Right lobe of liver (tissue), 6 donors: ENCODE results near the gene STK10. TPM values are rescaled to one million over a fixed set of nuclear protein-coding genes. Genes with fewer than 3 reads are reported as not detected.
A peak's percentile ranks its signal among the peaks of the same experiment; 100 is the strongest.

Source experiments
- ATAC-seq, 4 donors: fragments of 200-7000 bp; cut with Tn5 transposase; one replicate each; pipeline ENCODE4 v1.9.1; 2020; ENCODE audit warnings: mild to moderate bottlenecking in 4 of 4, moderate library complexity in 4 of 4
- DNase-seq, 3 donors: peaks; one replicate each; pipeline ENCODE4 v3.0.0-alpha.2; 2020
- H3K27ac ChIP-seq, 3 donors: fragments of 200-600 bp; one replicate each; pipeline ENCODE4 v1.8.0; 2022
- H3K27me3 ChIP-seq, 2 donors: fragments of 200-600 bp; one replicate each; pipeline ENCODE4 v1.8.0; 2022
- H3K36me3 ChIP-seq, 4 donors: fragments of 200-600 bp; sonication (generic) in 1 of 4; one replicate each; pipeline versions ENCODE4 v1.5.1 to v1.8.0; 2017 to 2022; ENCODE audit warnings: control low read depth in 1 of 4
- H3K4me1 ChIP-seq, 4 donors: fragments of 200-600 bp; sonication (generic) in 1 of 4; one replicate each; pipeline versions ENCODE4 v1.5.1 to v1.8.0; 2017 to 2022; ENCODE audit warnings: control low read depth in 1 of 4
- H3K4me3 ChIP-seq, 3 donors: fragments of 200-600 bp; one replicate each; pipeline ENCODE4 v1.8.0; 2022
- H3K9me3 ChIP-seq, 4 donors: fragments of 200-600 bp; sonication (generic) in 1 of 4; one replicate each; pipeline versions ENCODE4 v1.5.1 to v1.8.0; 2017 to 2022; ENCODE audit warnings: control low read depth in 1 of 4
- CTCF ChIP-seq, 4 donors: fragments of 200-600 bp in 3 of 4; fragments of 450-650 bp in 1 of 4; IDR thresholded peaks; one replicate each; pipeline versions ENCODE4 v1.5.1 to v1.8.0; 2016 to 2022; ENCODE audit warnings: antibody characterized with exemption in 4 of 4, mild to moderate bottlenecking in 2 of 4
- POLR2A ChIP-seq: fragments of 450-650 bp; IDR thresholded peaks from one replicate; pipeline ENCODE4 v1.6.1; 2017; ENCODE audit warnings: antibody characterized with exemption, mild to moderate bottlenecking
- WGBS: methylation state at CpG from one replicate; pipeline ENCODE4 v1.1.6; 2018; ENCODE audit warnings: low coverage, low lambda C conversion rate; ENCODE audit not compliant: insufficient coverage; ENCODE audit errors: missing lambda C conversion rate; 5-methylcytosine and 5-hydroxymethylcytosine counted together
- intact Hi-C, 2 donors: fragments of 100-400 bp; cut with DNase I; formaldehyde crosslinking; loops; one replicate each; pipeline versions ENCODE4 v1.11.2 to v1.14.1; 2022
- total RNA-seq, 6 experiments: library from RNA; depleted of rRNA in 2 of 6; stranded (reverse); fragments of >200 nt in 2 of 6; fragmentation: NEBNext Ultra II Directional in 3 of 6; extraction: Animal tissue kit (Norgen Biotek cat#: 25700) in 3 of 6; gene quantifications; one replicate each; pipeline versions ENCODE4 v1.1.0 to v1.2.4, GENCODE V29; 2016 to 2023
- donor health status: DM: no; HTN: yes; CAD: no.
- donor health status: DM: no; HTN: no; CAD: no.
- donor health status: DM: no; HTN: no; CAD: no.
- donor health status: DM: no; HTN: yes; CAD: no.
- donor health status: DM: no; HTN: yes; CAD: no.

Gene STK10
- total RNA-seq, 6 experiments from 2014 or later = 6.9 to 27.4 (median 9.0) TPM

- no peak for TF ChIP-seq POLR2A
- no peak for TF ChIP-seq CTCF (IDR thresholded peaks at IDR 0.05)
- H3K4me1 ChIP-seq = no peaks in the 10 kb centered on the region
- peaks cover 0 to 15% (median 0%) of the 10 kb centered on the region in 4 donors for H3K36me3 ChIP-seq
- intact Hi-C loops = no loop called here
- 100% methylated on average over 1 of the region's 14 CpGs for WGBS
- no peak for DNase-seq
- H3K27ac ChIP-seq = no peak overlapping the region
- no peak overlapping the region for H3K4me3 ChIP-seq
- H3K27me3 ChIP-seq = no peaks in the 10 kb centered on the region
- no peaks in the 10 kb centered on the region for H3K9me3 ChIP-seq
- ATAC-seq = no peak
Observed at GRCh38 chr5:172082180-172082579, 105.8 kb downstream of the STK10 start.

GRCh38 chr5:172079876-172080275 is 108.1 kb downstream of the STK10 start:
- peaks cover 0 to 15% (median 0%) of the 10 kb centered on the region in 4 donors for H3K36me3 ChIP-seq
- H3K4me3 ChIP-seq = no peak overlapping the region
- intact Hi-C loops = no loop called here
- TF ChIP-seq POLR2A (no peak), CTCF (IDR thresholded peaks at IDR 0.05) (no peak)
- no peak overlapping the region for H3K27ac ChIP-seq
- ATAC-seq (no peak), DNase-seq (no peak)
- H3K4me1 ChIP-seq = no peaks in the 10 kb centered on the region
- WGBS = 63% methylated on average over 4 of the region's 4 CpGs
- no peaks in the 10 kb centered on the region for H3K27me3 ChIP-seq
- H3K9me3 ChIP-seq = no peaks in the 10 kb centered on the region

GRCh38 chr5:172078726-172079345 is 109.2 kb downstream of the STK10 start:
- DNase-seq = peak in 1 of 3 donors; percentile 43
- 50% methylated on average over 6 of the region's 8 CpGs for WGBS
- Histone ChIP-seq H3K27me3 (no peaks in the 10 kb centered on the region), H3K4me1 (no peaks in the 10 kb centered on the region), H3K4me3 (no peak overlapping the region), H3K27ac (no peak overlapping the region), H3K36me3 (peaks cover 0 to 15% (median 0%) of the 10 kb centered on the region in 4 donors), H3K9me3 (no peaks in the 10 kb centered on the region)
- TF ChIP-seq POLR2A (no peak), CTCF (IDR thresholded peaks at IDR 0.05) (no peak)
- intact Hi-C loops = no loop called here
- ATAC-seq = peak; percentile 56 to 80 (median 66)

- ATAC-seq (no peak), DNase-seq (no peak)
- intact Hi-C loops = no loop called here
- H3K9me3 ChIP-seq = no peaks in the 10 kb centered on the region
- 85% methylated on average over 7 of the region's 9 CpGs for WGBS
- H3K27me3 ChIP-seq = no peaks in the 10 kb centered on the region
- H3K27ac ChIP-seq = no peak overlapping the region
- H3K4me3 ChIP-seq = no peak overlapping the region
- TF ChIP-seq POLR2A (no peak), CTCF (IDR thresholded peaks at IDR 0.05) (no peak)
- peaks cover 0 to 14% (median 0%) of the 10 kb centered on the region in 4 donors for H3K36me3 ChIP-seq
- H3K4me1 ChIP-seq = no peaks in the 10 kb centered on the region
Observed at GRCh38 chr5:172077664-172078425, 110.2 kb downstream of the STK10 start.
